ENCODE data around the gene RPAIN. TPM values are rescaled to one million over a fixed set of nuclear protein-coding genes. Genes with fewer than 3 reads are reported as not detected.

The RPAIN gene
- total and polyA plus RNA-seq, 2 donors (not counting 1 experiment from before 2014, with no cell fraction given), result 73.9 to 125 TPM

DNA sequence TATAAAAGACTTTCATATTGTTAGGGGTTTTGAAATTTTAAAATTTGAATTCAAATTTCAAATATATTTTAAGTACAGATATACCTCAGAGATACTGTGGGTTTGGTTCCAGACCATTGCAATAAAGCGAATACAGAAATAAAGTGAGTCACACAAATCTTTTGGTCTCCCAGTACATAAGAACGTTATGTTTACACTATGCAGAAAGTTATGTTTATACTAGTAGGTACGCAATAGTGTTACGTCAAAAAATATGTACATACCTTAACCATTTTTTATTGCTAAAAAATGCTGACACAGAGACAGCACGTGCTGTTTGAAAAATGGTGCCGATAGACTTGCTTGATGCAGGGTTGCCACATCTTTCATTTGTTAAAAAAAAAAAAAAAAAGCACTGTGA, 20.2 kb upstream of the RPAIN start:
- Histone ChIP-seq H3K4me2 (replicated peaks; ENCODE audit: low read depth, low read length, poor library complexity, severe bottlenecking) (no peak overlapping the region), H4K20me1 (ENCODE audit: control insufficient read depth, insufficient read depth, low read length, poor library complexity, severe bottlenecking) (peaks cover 29% of the 10 kb centered on the region), H2AFZ (ENCODE audit: insufficient read depth, low read depth, low read length, poor library complexity, severe bottlenecking) (no peak overlapping the region), H3K36me3 (replicated peaks in 1 of 2; ENCODE audit: control extremely low read depth in 1 of 2, control insufficient read depth in 1 of 2, extremely low read depth in 1 of 2, insufficient read depth in 2 of 2, low read length in 1 of 2) (peaks cover 23 to 82% of the 10 kb centered on the region in 2 experiments), H3K4me1 (ENCODE audit: control insufficient read depth in 2 of 2, insufficient read depth in 2 of 2, low read length in 2 of 2) (no peaks in the 10 kb centered on the region), H3K9me3 (ENCODE audit: control extremely low read depth in 1 of 3, control insufficient read depth in 2 of 3, insufficient read depth in 1 of 3, low read length in 2 of 3) (peaks cover 0 to 2% (median 0%) of the 10 kb centered on the region in 3 donors), H3K79me2 (ENCODE audit: control insufficient read depth, insufficient read depth, low read length) (peaks cover 32% of the 10 kb centered on the region), H3K4me3 (ENCODE audit: control extremely low read depth in 1 of 5, extremely low read depth in 1 of 5, insufficient read depth in 1 of 5, low read depth in 2 of 5, low read length in 4 of 5) (no peak overlapping the region), H3K27me3 (replicated peaks in 1 of 4; ENCODE audit: control extremely low read depth in 1 of 4, control insufficient read depth in 3 of 4, insufficient read depth in 4 of 4, low read length in 3 of 4) (no peaks in the 10 kb centered on the region), H3K9ac (ENCODE audit: low read length) (no peak overlapping the region), H3K27ac (ENCODE audit: low read length in 2 of 2) (no peak overlapping the region)
- no CpG with 5 or more reads among the region's 6 CpGs for WGBS (ENCODE audit: insufficient coverage)
- ChIA-PET POLR2A (interaction anchor here (0.7 kb wide), 1 partner anchor 14 kb away, joined by 10 read pairs; no protein-coding TSS in a partner anchor), CTCF (no interaction called here)
- Mint-ChIP-seq H3K9me3 (ENCODE audit: insufficient read depth) (no peaks in the 10 kb centered on the region), H3K27ac (no peak overlapping the region), H3K4me1 (peaks cover 3% of the 10 kb centered on the region), H3K27me3 (no peaks in the 10 kb centered on the region), H3K4me3 (no peak overlapping the region)
- intact Hi-C loops (cut with micrococcal nuclease), result no loop called here
- ATAC-seq (ENCODE audit: low read depth) (no peak), DNase-seq (no peak)
- no peak for TF ChIP-seq EZH2 (IDR thresholded peaks at IDR 0.05; ENCODE audit: borderline replicate concordance, insufficient read depth, low read depth, low read length, poor library complexity, severe bottlenecking)
- TF ChIP-seq, protein P1, sequence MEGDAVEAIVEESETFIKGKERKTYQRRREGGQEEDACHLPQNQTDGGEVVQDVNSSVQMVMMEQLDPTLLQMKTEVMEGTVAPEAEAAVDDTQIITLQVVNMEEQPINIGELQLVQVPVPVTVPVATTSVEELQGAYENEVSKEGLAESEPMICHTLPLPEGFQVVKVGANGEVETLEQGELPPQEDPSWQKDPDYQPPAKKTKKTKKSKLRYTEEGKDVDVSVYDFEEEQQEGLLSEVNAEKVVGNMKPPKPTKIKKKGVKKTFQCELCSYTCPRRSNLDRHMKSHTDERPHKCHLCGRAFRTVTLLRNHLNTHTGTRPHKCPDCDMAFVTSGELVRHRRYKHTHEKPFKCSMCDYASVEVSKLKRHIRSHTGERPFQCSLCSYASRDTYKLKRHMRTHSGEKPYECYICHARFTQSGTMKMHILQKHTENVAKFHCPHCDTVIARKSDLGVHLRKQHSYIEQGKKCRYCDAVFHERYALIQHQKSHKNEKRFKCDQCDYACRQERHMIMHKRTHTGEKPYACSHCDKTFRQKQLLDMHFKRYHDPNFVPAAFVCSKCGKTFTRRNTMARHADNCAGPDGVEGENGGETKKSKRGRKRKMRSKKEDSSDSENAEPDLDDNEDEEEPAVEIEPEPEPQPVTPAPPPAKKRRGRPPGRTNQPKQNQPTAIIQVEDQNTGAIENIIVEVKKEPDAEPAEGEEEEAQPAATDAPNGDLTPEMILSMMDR (IDR thresholded peaks at IDR 0.05), result no peak

GRCh38 chr17:5405400-5405799, 14.6 kb upstream of the RPAIN start:
- 100% methylated on average over 2 of the region's 4 CpGs for WGBS (ENCODE audit: insufficient coverage)
- no peak for ATAC-seq (ENCODE audit: low read depth)
- H2AFZ ChIP-seq (ENCODE audit: insufficient read depth, low read depth, low read length, poor library complexity, severe bottlenecking), result no peak overlapping the region
- H3K27ac ChIP-seq (ENCODE audit: low read length in 2 of 2), result no peak overlapping the region
- no peaks in the 10 kb centered on the region for H3K9me3 ChIP-seq (ENCODE audit: control extremely low read depth in 1 of 3, control insufficient read depth in 2 of 3, insufficient read depth in 1 of 3, low read length in 2 of 3)
- no peaks in the 10 kb centered on the region for H3K4me1 ChIP-seq (ENCODE audit: control insufficient read depth in 2 of 2, insufficient read depth in 2 of 2, low read length in 2 of 2)
- no peak overlapping the region for H3K4me2 ChIP-seq (replicated peaks; ENCODE audit: low read depth, low read length, poor library complexity, severe bottlenecking)
- no peaks in the 10 kb centered on the region for H3K9me3 Mint-ChIP-seq (ENCODE audit: insufficient read depth)
- TF ChIP-seq, protein P1 (IDR thresholded peaks at IDR 0.05), result no peak
- no peak for TF ChIP-seq EZH2 (IDR thresholded peaks at IDR 0.05; ENCODE audit: borderline replicate concordance, insufficient read depth, low read depth, low read length, poor library complexity, severe bottlenecking)
- intact Hi-C loops (cut with micrococcal nuclease), result no loop called here
- no peak overlapping the region for H3K4me3 ChIP-seq (ENCODE audit: control extremely low read depth in 1 of 5, extremely low read depth in 1 of 5, insufficient read depth in 1 of 5, low read depth in 2 of 5, low read length in 4 of 5)
- H3K36me3 ChIP-seq (replicated peaks in 1 of 2; ENCODE audit: control extremely low read depth in 1 of 2, control insufficient read depth in 1 of 2, extremely low read depth in 1 of 2, insufficient read depth in 2 of 2, low read length in 1 of 2), result peaks cover 44 to 91% of the 10 kb centered on the region in 2 experiments
- ChIA-PET CTCF (no interaction called here), POLR2A (interaction anchor here (0.6 kb wide), 1 partner anchor 70 kb away, joined by 5 read pairs; no protein-coding TSS in a partner anchor)
- no peaks in the 10 kb centered on the region for H3K27me3 ChIP-seq (replicated peaks in 1 of 4; ENCODE audit: control extremely low read depth in 1 of 4, control insufficient read depth in 3 of 4, insufficient read depth in 4 of 4, low read length in 3 of 4)
- no peak overlapping the region for H3K9ac ChIP-seq (ENCODE audit: low read length)
- H3K27me3 Mint-ChIP-seq, result no peaks in the 10 kb centered on the region
- H3K27ac Mint-ChIP-seq, result no peak overlapping the region
- H3K4me3 Mint-ChIP-seq, result no peak overlapping the region
- H3K79me2 ChIP-seq (ENCODE audit: control insufficient read depth, insufficient read depth, low read length), result peaks cover 77% of the 10 kb centered on the region
- DNase-seq, result no peak
- peaks cover 10% of the 10 kb centered on the region for H3K4me1 Mint-ChIP-seq
- peaks cover 68% of the 10 kb centered on the region for H4K20me1 ChIP-seq (ENCODE audit: control insufficient read depth, insufficient read depth, low read length, poor library complexity, severe bottlenecking)

Measured in B cell (primary cell).